Subcutaneous adipose tissue (tissue), 4 donors: ENCODE data around the gene FHOD3. TPM values are rescaled to one million over a fixed set of nuclear protein-coding genes. Genes with fewer than 3 reads are reported as not detected.

ENCODE experiments used
- CTCF ChIP-seq: fragments of 450-650 bp; IDR thresholded peaks from one replicate; pipeline ENCODE4 v1.5.1; 2016; ENCODE audit warnings: low read depth, mild to moderate bottlenecking, control low read depth, antibody characterized with exemption, moderate library complexity
- total RNA-seq, 4 donors: library from RNA; depleted of rRNA; stranded (reverse); fragments of >200 nt; gene quantifications; one replicate each; pipeline ENCODE4 v1.1.0, GENCODE V29; 2016

Gene FHOD3
- total RNA-seq, 4 donors from 2014 or later, result 1.5 to 5.4 (median 3.3) TPM

- TF ChIP-seq CTCF, result no peak
Measured at GRCh38 chr18:36818652-36819051, 521.1 kb downstream of the FHOD3 start.

GRCh38 chr18:36819621-36820020, 522.1 kb downstream of the FHOD3 start:
- TF ChIP-seq CTCF, result no peak

- TF ChIP-seq CTCF, result no peak
Measured at GRCh38 chr18:36821681-36822080, 524.2 kb downstream of the FHOD3 start.

- TF ChIP-seq CTCF, result no peak
Measured at GRCh38 chr18:36825526-36825925, 528.0 kb downstream of the FHOD3 start.

- no peak for TF ChIP-seq CTCF
Measured at GRCh38 chr18:36826556-36826955, 529.0 kb downstream of the FHOD3 start.

GRCh38 chr18:36828157-36828629, 530.7 kb downstream of the FHOD3 start:
- TF ChIP-seq CTCF, result no peak

GRCh38 chr18:36828630-36829361, 531.3 kb downstream of the FHOD3 start, which contains the start of the genes KIAA1328 and TPGS2:
KIAA1328 (plus strand) TSS chr18:36829127; CDS start chr18:36829139, 12 bp downstream.
TPGS2 (minus strand) TSS chr18:36829002; CDS start chr18:36828767, 235 bp downstream.
- no peak for TF ChIP-seq CTCF

Other genes with a start within 250 kb of the FHOD3 start
- 10 to 100 TPM; 43.9 to 76.3 (median 62.3) TPM for gene RPRD1A, start 230.2 kb upstream of the FHOD3 start, total RNA-seq
- 10 to 100 TPM; 30.3 to 59.0 (median 48.2) TPM for gene SLC39A6, start 168.4 kb upstream of the FHOD3 start, total RNA-seq
- 10 to 100 TPM; 68.3 to 78.4 (median 74.3) TPM for gene ELP2, start 167.8 kb upstream of the FHOD3 start, total RNA-seq
- gene MOCOS, start 110.2 kb upstream of the FHOD3 start, total RNA-seq, result 10 to 100 TPM in 2 of 4 donors, 1 to 10 TPM in 2; 3.9 to 16.8 (median 8.7) TPM